Adrenal gland (tissue), 5 donors: ENCODE measurements around the gene JAZF1.

Experiments used
- POLR2A ChIP-seq, 2 donors: fragments of 450-650 bp; IDR thresholded peaks; one replicate each; pipeline ENCODE4 v1.6.1; 2017; ENCODE audit warnings: antibody characterized with exemption in 2 of 2, mild to moderate bottlenecking in 2 of 2, moderate library complexity in 1 of 2
- TF ChIP-seq, protein P1 (sequence below), 6 experiments: fragments of 450-650 bp in 4 of 6; fragments of 200-600 bp in 2 of 6; sonication (generic) in 1 of 6; IDR thresholded peaks; 1 replicate in 5 of 6; 2 replicates in 1 of 6; pipeline versions ENCODE4 v1.5.1 to v1.8.0; 2016 to 2021; ENCODE audit warnings: antibody characterized with exemption in 6 of 6, mild to moderate bottlenecking in 2 of 6, moderate library complexity in 1 of 6
- donor health status: DM: no; HTN: no; CAD: no.

DNA sequence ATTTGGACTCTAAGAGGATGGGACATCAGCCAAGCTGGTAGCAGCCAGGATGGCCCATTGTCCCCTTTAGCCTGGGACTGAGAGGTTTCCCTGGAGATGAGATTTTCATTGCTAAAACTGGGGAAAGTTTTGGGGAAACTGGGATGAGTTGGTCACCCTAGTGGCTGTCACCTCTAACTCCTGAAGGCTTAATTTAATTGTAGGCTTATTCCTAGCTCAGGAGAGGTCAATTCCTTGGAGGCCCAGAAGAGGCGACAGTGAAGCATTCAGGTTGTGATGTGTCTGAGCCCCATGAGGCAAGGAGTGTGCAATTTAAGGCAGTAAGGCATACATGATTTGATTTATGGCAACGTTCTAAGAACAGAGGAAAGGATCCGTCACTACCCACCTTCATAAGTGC is 24.9 kb upstream of the JAZF1 start:
- TF ChIP-seq, protein P1, sequence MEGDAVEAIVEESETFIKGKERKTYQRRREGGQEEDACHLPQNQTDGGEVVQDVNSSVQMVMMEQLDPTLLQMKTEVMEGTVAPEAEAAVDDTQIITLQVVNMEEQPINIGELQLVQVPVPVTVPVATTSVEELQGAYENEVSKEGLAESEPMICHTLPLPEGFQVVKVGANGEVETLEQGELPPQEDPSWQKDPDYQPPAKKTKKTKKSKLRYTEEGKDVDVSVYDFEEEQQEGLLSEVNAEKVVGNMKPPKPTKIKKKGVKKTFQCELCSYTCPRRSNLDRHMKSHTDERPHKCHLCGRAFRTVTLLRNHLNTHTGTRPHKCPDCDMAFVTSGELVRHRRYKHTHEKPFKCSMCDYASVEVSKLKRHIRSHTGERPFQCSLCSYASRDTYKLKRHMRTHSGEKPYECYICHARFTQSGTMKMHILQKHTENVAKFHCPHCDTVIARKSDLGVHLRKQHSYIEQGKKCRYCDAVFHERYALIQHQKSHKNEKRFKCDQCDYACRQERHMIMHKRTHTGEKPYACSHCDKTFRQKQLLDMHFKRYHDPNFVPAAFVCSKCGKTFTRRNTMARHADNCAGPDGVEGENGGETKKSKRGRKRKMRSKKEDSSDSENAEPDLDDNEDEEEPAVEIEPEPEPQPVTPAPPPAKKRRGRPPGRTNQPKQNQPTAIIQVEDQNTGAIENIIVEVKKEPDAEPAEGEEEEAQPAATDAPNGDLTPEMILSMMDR (IDR thresholded peaks at IDR 0.05): no peak
- no peak for TF ChIP-seq POLR2A (IDR thresholded peaks at IDR 0.05)
